Endothelial cell of umbilical vein (primary cell): ENCODE measurements around the gene SYAP1. TPM values are rescaled to one million over a fixed set of nuclear protein-coding genes. Genes with fewer than 3 reads are reported as not detected.

ENCODE experiments used
- BruUV-seq: library from RNA; stranded (reverse); fragments of 400-500 nt; replicated peaks from 2 replicates; lab custom pipeline; 2021; lab: Mats Ljungman, UMichigan
- CTCF ChIA-PET: fragments of 300-600, 350-600 bp; sonication (Branson Sonifier 250); formaldehyde crosslinking; loops from one replicate; lab custom pipeline; 2021; ENCODE audit warnings: antibody characterized with exemption, inconsistent platforms; lab: Charles Lee
- POLR2A ChIA-PET: fragments of 300-600, 350-600 bp; sonication (Branson Sonifier 250); formaldehyde crosslinking; loops from one replicate; lab custom pipeline; 2021; ENCODE audit warnings: antibody characterized with exemption, inconsistent platforms; lab: Charles Lee
- DNase-seq: peaks from one replicate; pipeline ENCODE4 v3.0.0-alpha.2; 2011; ENCODE audit warnings: low read depth, low spot score
- FAIRE-seq: peaks from 2 replicates; lab custom pipeline; 2011; peaks lifted over from hg19 to GRCh38; lab: Jason Lieb, UNC
- H2AFZ ChIP-seq: 2 replicates; pipeline ENCODE4 v1.6.0; 2012; ENCODE audit warnings: low read depth, low read length, control low read depth, inconsistent platforms
- H3K27ac ChIP-seq: 2 replicates; pipeline ENCODE4 v1.5.1; 2011; ENCODE audit warnings: low read depth, mild to moderate bottlenecking, control low read depth, low read length, moderate library complexity; ENCODE audit not compliant: insufficient read depth
- H3K27me3 ChIP-seq, 2 experiments: 2 replicates each; pipeline versions ENCODE4 v1.6.0 to v1.6.1; 2011; ENCODE audit warnings: low read length in 2 of 2, mixed read lengths in 1 of 2; ENCODE audit not compliant: control insufficient read depth in 2 of 2, insufficient read depth in 2 of 2
- H3K36me3 ChIP-seq, 2 experiments: 2 replicates in 1 of 2; 3 replicates in 1 of 2; pipeline ENCODE4 v1.5.1; 2011; ENCODE audit warnings: low read length in 2 of 2, mild to moderate bottlenecking in 1 of 2, moderate library complexity in 1 of 2; ENCODE audit not compliant: control insufficient read depth in 2 of 2, insufficient read depth in 2 of 2; ENCODE audit errors: extremely low read depth in 1 of 2
- H3K4me1 ChIP-seq: 3 replicates; pipeline ENCODE4 v1.5.1; 2011; ENCODE audit warnings: mild to moderate bottlenecking, low read length; ENCODE audit not compliant: control insufficient read depth, insufficient read depth; ENCODE audit errors: extremely low read depth
- H3K4me2 ChIP-seq: 2 replicates; pipeline ENCODE4 v1.6.1; 2011; ENCODE audit warnings: low read length, control low read depth, mixed read lengths; ENCODE audit not compliant: insufficient read depth
- H3K4me3 ChIP-seq, 3 experiments: fragments of 200-600 bp in 1 of 3; sonication (generic), shearing (Covaris generic) in 1 of 3; replicated peaks in 1 of 3; 2 replicates each; pipeline ENCODE4 v1.5.1; 2011 to 2016; ENCODE audit warnings: control low read depth in 3 of 3, low read length in 3 of 3, mild to moderate bottlenecking in 2 of 3, inconsistent platforms in 1 of 3, low read depth in 1 of 3, moderate library complexity in 1 of 3; ENCODE audit not compliant: insufficient read depth in 1 of 3
- H3K79me2 ChIP-seq: 2 replicates; pipeline ENCODE4 v1.6.0; 2012; ENCODE audit warnings: low read length, inconsistent platforms; ENCODE audit not compliant: control insufficient read depth, insufficient read depth
- H3K9ac ChIP-seq: replicated peaks from 2 replicates; pipeline ENCODE3; 2011; ENCODE audit warnings: low read length, control low read depth; ENCODE audit not compliant: insufficient read depth; ENCODE audit errors: extremely low read depth
- H3K9me1 ChIP-seq: replicated peaks from 3 replicates; pipeline ENCODE4 v1.6.0; 2011; ENCODE audit warnings: mild to moderate bottlenecking, low read length; ENCODE audit not compliant: control insufficient read depth, insufficient read depth; ENCODE audit errors: extremely low read depth
- H3K9me3 ChIP-seq: replicated peaks from 2 replicates; pipeline ENCODE4 v1.5.1; 2012; ENCODE audit warnings: low read length, inconsistent platforms; ENCODE audit not compliant: control insufficient read depth, insufficient read depth
- H4K20me1 ChIP-seq: replicated peaks from 2 replicates; pipeline ENCODE3; 2011; ENCODE audit warnings: mild to moderate bottlenecking, low read length; ENCODE audit not compliant: control insufficient read depth, insufficient read depth; ENCODE audit errors: extremely low read depth
- CTCF ChIP-seq, 2 donors: IDR thresholded peaks; 1 replicate in 1 of 2; 2 replicates in 1 of 2; pipeline ENCODE4 v1.5.1; 2011; ENCODE audit warnings: low read length in 2 of 2, mild to moderate bottlenecking in 2 of 2, moderate library complexity in 2 of 2, control low read depth in 1 of 2, inconsistent platforms in 1 of 2, low read depth in 1 of 2; ENCODE audit not compliant: insufficient read depth in 1 of 2; ENCODE audit errors: extremely low read depth in 1 of 2
- EZH2 ChIP-seq: IDR thresholded peaks from 2 replicates; pipeline ENCODE4 v1.6.1; 2012; ENCODE audit warnings: borderline replicate concordance, low read depth, mild to moderate bottlenecking, moderate library complexity, low read length, inconsistent platforms; ENCODE audit not compliant: severe bottlenecking
- FOS ChIP-seq: IDR thresholded peaks from 2 replicates; pipeline ENCODE4 v1.6.1; 2011; ENCODE audit warnings: mild to moderate bottlenecking, low read length, moderate library complexity, borderline replicate concordance; ENCODE audit not compliant: insufficient read depth
- GATA2 ChIP-seq: IDR thresholded peaks from 2 replicates; pipeline ENCODE4 v1.7.0; 2011; ENCODE audit warnings: low read depth, mild to moderate bottlenecking, moderate library complexity, mixed read lengths, low read length; ENCODE audit not compliant: insufficient read length, insufficient read depth
- MYC ChIP-seq: IDR thresholded peaks from one replicate; pipeline ENCODE4 v1.6.1; 2011; ENCODE audit warnings: mild to moderate bottlenecking, low read depth, low read length
- POLR2A ChIP-seq: IDR thresholded peaks from 2 replicates; pipeline ENCODE4 v1.6.1; 2012; ENCODE audit warnings: low read depth, mild to moderate bottlenecking, control low read depth, low read length
- POLR2AphosphoS5 ChIP-seq: IDR thresholded peaks from 2 replicates; pipeline ENCODE4 v1.6.1; 2012; ENCODE audit warnings: low read depth, mild to moderate bottlenecking, control low read depth, low read length, moderate library complexity; ENCODE audit not compliant: insufficient read depth
- dilution Hi-C: fragments of 300-500 bp; cut with MboI; formaldehyde crosslinking; loops from one replicate; pipeline ENCODE4 v1.15.0; 2019; ENCODE audit warnings: low sequenced_read_pairs; ENCODE audit not compliant: extremely low pct_ligation_motif_present
- intact Hi-C: fragments of 100-400 bp; cut with micrococcal nuclease; formaldehyde crosslinking; loops from one replicate; pipeline ENCODE4 v1.10.0; 2022
- polyA plus RNA-seq, 4 experiments: library from polyadenylated mRNA; depleted of rRNA in 3 of 4; stranded (reverse) in 3 of 4; unstranded in 1 of 4; fragments of >200 nt; gene quantifications; 2 replicates each; pipeline versions ENCODE4 v1.2.1 to v1.2.3, GENCODE V29; 2011 to 2012; ENCODE audit warnings: missing spikeins in 1 of 4
- total RNA-seq: library from RNA; stranded (reverse); gene quantifications from 2 replicates; pipeline ENCODE4 v1.2.3, GENCODE V29; 2021
- TF ChIP-seq, protein P1 (sequence below): IDR thresholded peaks from 2 replicates; pipeline ENCODE4 v1.6.1; 2011; ENCODE audit not compliant: insufficient read depth, insufficient read length

Gene SYAP1
- total and polyA plus RNA-seq, 2 donors (not counting 3 experiments of a cell fraction or from before 2014, with no cell fraction given): 3.4 to 21.9 TPM

DNA sequence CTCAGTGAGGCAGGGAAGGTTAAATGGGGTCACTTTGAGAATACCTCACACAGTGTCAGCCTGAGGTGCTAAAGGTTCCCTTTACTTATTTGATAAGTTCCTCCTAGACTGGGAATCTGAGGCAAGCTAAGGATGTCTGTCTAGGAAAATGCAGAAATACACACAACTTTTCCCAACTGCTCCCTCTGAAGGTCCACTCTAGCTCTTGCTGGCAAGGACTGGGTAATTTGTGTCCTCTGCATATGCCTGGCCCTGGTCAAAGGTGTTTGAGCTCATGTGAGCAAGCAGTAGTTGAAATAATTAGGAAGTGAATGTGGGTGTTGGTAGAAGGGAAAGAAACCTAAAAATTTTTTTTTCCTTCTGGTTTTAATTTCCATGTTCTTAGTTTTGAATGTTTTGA lies 88.1 kb downstream of the SYAP1 start:
- Histone ChIP-seq H3K27me3 (no peaks in the 10 kb centered on the region), H3K4me2 (peak overlapping the region; percentile 72), H4K20me1 (no peaks in the 10 kb centered on the region), H3K9me1 (no peaks in the 10 kb centered on the region), H3K4me1 (peaks cover 5% of the 10 kb centered on the region), H3K36me3 (no peaks in the 10 kb centered on the region), H2AFZ (no peak overlapping the region), H3K27ac (no peak overlapping the region), H3K9ac (no peak overlapping the region), H3K9me3 (no peaks in the 10 kb centered on the region), H3K4me3 (no peak overlapping the region), H3K79me2 (peaks cover 31% of the 10 kb centered on the region)
- no TSS peak for BruUV-seq
- FAIRE-seq (peak; percentile 82), DNase-seq (peak; percentile 61)
- TF ChIP-seq POLR2A: no peak
- TF ChIP-seq, protein P1, sequence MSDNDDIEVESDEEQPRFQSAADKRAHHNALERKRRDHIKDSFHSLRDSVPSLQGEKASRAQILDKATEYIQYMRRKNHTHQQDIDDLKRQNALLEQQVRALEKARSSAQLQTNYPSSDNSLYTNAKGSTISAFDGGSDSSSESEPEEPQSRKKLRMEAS: no peak
- TF ChIP-seq FOS: no peak
- peak; percentile 24 to 44 for TF ChIP-seq CTCF (IDR thresholded peaks at IDR 0.05; ENCODE audit: extremely low read depth in 1 of 2, insufficient read depth in 1 of 2, low read depth in 1 of 2, low read length in 2 of 2)
- no peak for TF ChIP-seq POLR2AphosphoS5
- no peak for TF ChIP-seq GATA2
- TF ChIP-seq EZH2: no peak
- no peak for TF ChIP-seq MYC
- dilution Hi-C loops: no loop called here
- POLR2A ChIA-PET: interaction anchor here (1.0 to 1.5 kb wide), 2 partner anchors 22 to 88 kb away, joined by 3 to 4 read pairs; partner anchors contain the start of genes SYAP1 and TXLNG
- CTCF ChIA-PET: interaction anchor here (0.9 to 1.9 kb wide), 13 partner anchors 9 to 112 kb away, joined by 3 to 9 read pairs (median 5); no protein-coding TSS in a partner anchor
- intact Hi-C loops: no loop called here
